G401.6 (cell line): Measurements from ENCODE around the gene APBB2.

Experiments
- FAIRE-seq: peaks from 2 replicates; lab custom pipeline; 2012; peaks lifted over from hg19 to GRCh38; lab: Jason Lieb, UNC

APBB2 gene

GRCh38 chr4:41185614-41186592 lies 28.4 kb downstream of the APBB2 start:
- no peak for FAIRE-seq

DNA sequence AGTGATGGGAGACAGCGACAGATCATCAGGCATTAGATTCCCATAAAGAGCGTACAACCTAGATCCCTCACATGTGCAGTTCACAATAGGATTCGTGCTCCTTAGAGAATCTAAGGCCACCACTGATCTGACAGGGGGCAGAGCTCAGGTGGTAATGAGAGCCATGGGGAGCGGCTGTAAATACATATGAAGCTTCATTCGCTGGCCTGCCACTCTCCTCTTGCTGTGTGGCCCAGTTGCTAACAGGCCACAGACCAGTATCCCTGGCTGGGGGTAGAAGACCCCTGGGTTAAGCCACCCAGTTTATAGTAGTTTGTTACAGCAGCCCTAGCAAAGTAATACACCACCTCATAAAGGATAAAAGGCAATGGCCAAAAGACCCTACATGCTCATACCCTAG lies 30.3 kb downstream of the APBB2 start:
- FAIRE-seq = no peak

GRCh38 chr4:41183021-41183553 lies 31.3 kb downstream of the APBB2 start:
- FAIRE-seq = no peak

DNA sequence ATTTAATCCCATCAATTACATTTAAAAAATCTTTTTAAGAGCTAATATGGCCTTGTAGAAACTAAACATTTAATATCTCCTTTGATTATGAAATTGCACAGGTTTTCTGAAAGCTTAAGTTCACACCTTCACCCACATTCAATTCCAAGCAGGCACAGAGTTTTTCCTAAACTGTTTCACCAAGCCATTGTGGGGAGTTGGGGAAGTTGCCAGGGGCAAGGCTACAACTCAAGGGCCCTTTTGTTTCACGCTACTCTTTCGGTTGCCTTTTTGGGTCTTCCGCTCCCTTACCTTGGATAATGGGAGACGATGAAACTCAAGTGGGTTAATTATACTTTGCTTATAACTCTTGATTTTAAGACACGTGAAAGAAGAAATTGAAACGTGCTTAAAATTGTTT lies 33.3 kb downstream of the APBB2 start:
- no peak for FAIRE-seq

DNA sequence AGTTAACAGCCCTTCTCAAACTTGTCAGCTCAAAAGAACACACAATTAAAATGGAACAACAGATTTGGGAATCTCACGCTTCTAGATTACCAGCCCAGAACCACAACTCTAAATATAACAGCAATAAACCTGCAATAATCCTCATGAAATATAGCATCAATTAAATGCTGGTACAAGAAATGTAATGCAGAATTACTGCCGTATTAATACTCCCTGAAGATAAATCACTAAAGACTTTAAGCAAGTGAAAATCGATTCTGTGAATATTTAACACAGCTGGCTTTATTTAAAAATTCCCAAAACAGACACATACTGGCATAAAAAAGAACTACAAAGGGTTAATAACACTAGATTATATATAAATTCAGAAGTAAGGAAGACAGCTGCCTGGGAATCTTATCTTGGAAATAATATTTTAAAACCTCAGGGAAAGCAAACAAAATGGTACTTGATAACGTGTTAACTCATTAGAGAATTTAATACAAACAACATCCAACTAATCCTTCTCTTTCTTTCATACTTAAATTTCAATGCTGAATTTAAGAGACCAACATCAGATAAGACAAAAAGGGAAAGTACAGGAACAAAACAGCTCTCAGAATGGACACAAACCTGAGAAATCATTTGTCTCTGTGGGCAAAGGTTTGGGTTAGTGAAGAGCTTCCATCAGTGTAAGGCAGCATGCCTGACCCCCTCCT lies 34.7 kb downstream of the APBB2 start:
- FAIRE-seq = no peak

DNA sequence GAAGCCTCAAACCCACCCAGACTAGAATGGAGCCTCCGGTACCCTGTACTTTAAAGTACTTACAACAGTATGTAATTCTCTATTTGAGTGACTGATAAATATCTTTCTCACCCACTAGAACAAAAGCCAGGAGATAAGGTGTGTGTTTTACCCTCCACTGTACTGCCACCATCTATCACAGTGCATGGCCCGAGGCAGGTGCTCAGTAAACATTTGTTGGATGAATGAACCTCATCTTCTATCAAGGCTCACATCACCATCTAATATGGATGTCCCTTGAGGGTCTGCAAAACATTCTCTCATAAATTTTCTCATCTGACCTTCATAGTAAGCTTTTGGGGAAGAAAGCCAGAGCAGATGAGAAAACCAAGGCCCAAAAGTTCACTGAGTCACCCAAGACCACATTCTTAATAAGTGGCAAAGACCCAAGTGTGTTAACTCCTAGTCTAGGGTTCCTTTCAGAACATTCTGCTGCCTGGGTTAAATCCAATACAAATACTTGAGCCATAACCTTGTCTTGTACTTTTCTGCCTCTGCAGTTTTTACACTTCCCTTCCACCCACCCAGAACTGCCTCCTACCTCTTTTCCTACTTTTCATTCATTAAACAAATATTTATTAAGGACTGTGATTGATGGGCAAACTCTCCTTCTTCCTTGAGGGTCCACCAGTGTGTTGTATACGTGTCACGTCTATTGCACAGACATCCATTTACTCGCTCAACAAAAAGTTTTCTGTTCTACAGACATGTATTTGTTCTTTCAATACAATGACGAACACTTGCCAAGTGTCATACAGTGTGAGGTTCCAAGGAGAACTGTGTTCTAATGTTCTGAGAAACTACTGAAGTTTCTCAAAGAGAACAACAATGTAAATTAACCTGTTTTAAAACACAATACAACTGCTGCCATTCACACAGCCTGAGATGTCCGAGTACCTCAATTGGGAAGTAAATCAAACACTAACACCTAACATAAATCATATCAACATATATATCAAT lies 35.7 kb downstream of the APBB2 start:
- FAIRE-seq = no peak

GRCh38 chr4:41177016-41177415 lies 37.3 kb downstream of the APBB2 start:
- FAIRE-seq = no peak

DNA sequence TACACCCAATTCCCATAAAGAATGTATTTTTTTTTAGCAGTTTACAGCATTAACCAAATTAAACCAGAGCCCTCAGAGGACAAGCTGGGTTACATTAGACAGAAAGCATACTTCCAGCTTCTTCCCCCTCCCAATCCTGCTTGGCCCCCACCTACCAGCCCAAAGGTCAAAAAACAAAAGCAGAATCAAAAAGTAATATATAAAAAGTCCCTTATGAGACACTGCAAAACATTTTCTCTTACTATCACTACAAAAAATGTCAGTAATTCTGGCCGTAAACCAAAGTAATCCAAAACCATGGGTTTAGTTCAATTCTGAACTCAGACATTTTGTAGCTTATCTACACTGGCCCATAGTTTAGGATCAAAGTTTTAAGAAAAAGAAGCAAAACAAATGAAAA lies 38.0 kb downstream of the APBB2 start:
- FAIRE-seq = no peak

GRCh38 chr4:41175794-41176193 lies 38.5 kb downstream of the APBB2 start:
- FAIRE-seq = no peak

GRCh38 chr4:41174444-41174843 lies 39.9 kb downstream of the APBB2 start:
- FAIRE-seq = no peak

GRCh38 chr4:41172786-41173185 lies 41.6 kb downstream of the APBB2 start:
- FAIRE-seq = no peak

- no peak for FAIRE-seq
Observed at GRCh38 chr4:41169256-41169800, 45.0 kb downstream of the APBB2 start.

DNA sequence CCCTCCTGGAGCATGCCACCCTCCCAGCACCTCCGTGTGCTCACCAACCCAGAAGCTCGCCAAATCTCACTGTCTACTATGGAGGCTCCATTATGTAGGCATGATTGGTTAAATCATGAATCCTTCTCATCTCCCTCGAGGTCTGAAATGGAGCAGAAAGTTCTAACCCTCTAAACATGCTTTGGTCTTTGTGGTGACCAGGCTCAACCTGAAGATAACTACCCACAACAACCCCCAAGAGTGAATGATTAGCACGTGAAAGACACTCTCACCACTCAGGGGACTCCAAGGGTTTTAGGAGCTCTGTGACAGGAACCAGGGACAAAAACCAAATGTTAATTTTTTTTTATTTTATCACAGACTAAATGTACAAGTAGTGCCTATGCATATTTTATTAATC lies 47.2 kb downstream of the APBB2 start:
- no peak for FAIRE-seq

- no peak for FAIRE-seq
Observed at GRCh38 chr4:41164405-41164804, 49.9 kb downstream of the APBB2 start.

GRCh38 chr4:41161355-41161754 lies 53.0 kb downstream of the APBB2 start:
- FAIRE-seq = no peak

- FAIRE-seq = no peak
Observed at GRCh38 chr4:41160856-41161255, 53.5 kb downstream of the APBB2 start.

DNA sequence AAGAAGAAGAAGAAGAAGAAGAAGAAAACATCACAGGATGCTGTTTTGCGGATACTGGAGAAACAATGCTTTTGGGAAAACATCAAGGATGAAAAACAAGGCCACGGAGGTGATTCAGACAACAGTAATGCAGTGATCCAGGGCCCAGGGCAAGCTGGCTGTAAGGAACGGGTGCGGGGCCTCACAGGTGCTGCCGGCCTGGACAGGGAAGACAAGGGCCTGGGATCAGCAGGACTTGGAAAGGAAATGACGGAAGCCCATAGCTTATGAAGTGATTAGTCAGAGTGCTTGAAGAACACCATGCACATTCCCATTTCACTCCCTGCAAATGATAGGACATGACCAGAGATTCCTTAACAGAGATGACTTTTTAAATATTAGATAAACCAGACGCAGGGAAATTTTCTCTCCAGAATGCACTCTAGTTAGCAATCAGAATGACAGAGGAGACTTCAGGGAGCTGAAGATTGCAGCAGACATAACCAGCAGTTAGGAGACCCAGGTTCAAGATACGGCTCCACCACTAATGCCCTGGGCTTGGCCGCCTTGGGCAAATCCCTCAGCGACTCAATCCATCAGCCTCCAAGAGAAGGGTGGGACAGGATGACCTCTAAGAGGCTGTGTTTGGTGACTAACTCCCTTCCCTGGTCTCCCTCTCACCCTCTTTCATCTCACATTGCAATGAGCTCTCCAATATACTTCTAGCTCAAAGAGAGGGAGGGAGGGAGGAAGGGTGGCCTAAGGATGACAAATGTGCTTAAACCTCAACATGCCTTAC lies 54.1 kb downstream of the APBB2 start:
- no peak for FAIRE-seq

DNA sequence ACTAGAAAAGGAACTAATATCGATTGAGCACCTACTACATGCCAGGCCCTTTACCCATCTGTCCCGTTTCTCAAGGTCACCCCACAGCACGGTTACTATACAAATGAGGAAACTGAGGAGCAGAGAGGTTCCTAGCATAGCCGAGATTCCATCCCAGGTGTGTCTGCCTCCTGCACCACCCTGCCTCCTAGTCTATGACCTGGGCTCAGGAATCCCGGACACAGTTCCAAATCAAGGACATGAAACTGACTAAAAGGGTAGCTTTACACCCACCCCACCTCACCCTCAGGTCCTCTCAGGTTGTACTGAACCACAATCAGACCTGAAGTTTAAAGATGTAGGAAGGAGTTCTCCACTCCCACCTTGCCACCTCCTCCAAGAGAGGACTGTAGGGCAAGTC lies 55.6 kb downstream of the APBB2 start:
- no peak for FAIRE-seq

- no peak for FAIRE-seq
Observed at GRCh38 chr4:41158274-41158673, 56.1 kb downstream of the APBB2 start.

DNA sequence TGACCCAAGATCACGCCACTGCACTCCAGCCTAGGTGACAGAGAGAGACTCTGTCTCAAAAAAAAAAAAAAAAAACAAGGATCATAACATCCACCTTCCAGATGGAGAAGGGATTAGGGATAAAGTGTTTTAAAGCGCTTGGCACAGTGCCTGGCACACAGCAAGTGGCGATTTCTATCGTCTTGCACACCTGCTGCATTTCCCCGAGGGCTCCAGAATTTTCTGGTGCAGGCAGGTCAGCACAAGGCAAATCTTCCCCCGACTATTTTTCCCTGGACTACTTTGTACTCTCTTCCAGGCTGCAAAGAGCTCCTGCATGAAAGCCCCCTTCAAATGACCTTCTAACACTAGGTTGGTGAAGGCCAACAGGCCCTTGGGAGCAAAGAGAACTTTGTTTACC lies 57.3 kb downstream of the APBB2 start:
- FAIRE-seq = no peak

DNA sequence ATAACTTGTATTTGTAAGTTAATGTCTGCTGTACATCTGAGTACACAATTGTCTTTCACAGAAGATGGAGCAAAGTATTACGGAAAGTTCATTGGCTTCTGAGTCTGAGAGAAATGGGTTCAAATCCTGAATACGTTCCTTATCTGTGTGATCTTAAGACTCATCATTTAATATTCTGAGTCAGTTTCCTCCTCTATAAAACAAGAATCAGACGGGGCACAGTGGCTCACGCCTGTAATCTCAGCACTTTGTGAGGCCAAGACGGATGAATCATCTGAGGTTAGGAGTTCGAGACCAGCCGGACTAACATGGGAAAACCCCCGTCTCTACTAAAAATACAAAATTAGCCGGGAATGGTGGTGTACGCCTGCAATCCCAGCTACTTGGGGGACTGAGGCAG lies 57.8 kb downstream of the APBB2 start:
- FAIRE-seq = no peak
